GM21825 (cell line): ENCODE data around the gene EFCAB14.
"Not testable (repeated sequence)": the region's sequence is repeated elsewhere in the genome, so short reads cannot be mapped to it uniquely, and the experiment has no call there.

ENCODE experiments used
- ATAC-seq: cut with Tn5 transposase; IDR thresholded peaks from one replicate; pipeline ENCODE4 v1.9.1; 2021; ENCODE audit warnings: mild to moderate bottlenecking, moderate library complexity; ENCODE audit not compliant: unreplicated experiment

EFCAB14 gene

GRCh38 chr1:46657775-46658174, 61.1 kb downstream of the EFCAB14 start:
- no peak for ATAC-seq

- no peak for ATAC-seq
Measured at GRCh38 chr1:46656643-46657042, 62.3 kb downstream of the EFCAB14 start.

- ATAC-seq, result no peak
Measured at GRCh38 chr1:46655848-46656247, 63.1 kb downstream of the EFCAB14 start.

GRCh38 chr1:46654698-46655097, 64.2 kb downstream of the EFCAB14 start:
- ATAC-seq, result not testable (repeated sequence)

- no peak for ATAC-seq
Measured at GRCh38 chr1:46654012-46654411, 64.9 kb downstream of the EFCAB14 start.

GRCh38 chr1:46653405-46653958, 65.4 kb downstream of the EFCAB14 start:
- ATAC-seq, result no peak

- no peak for ATAC-seq
Measured at GRCh38 chr1:46652321-46653100, 66.4 kb downstream of the EFCAB14 start.

GRCh38 chr1:46651152-46651551, 67.8 kb downstream of the EFCAB14 start:
- ATAC-seq, result not testable (repeated sequence)

GRCh38 chr1:46650491-46650890, 68.4 kb downstream of the EFCAB14 start:
- no peak for ATAC-seq

- ATAC-seq, result no peak
Measured at GRCh38 chr1:46649764-46650163, 69.2 kb downstream of the EFCAB14 start.

- ATAC-seq, result no peak
Measured at GRCh38 chr1:46647611-46648010, 71.3 kb downstream of the EFCAB14 start.

- no peak for ATAC-seq
Measured at GRCh38 chr1:46646844-46647243, 72.1 kb downstream of the EFCAB14 start.

GRCh38 chr1:46646331-46646730, 72.6 kb downstream of the EFCAB14 start:
- ATAC-seq, result no peak

GRCh38 chr1:46645815-46646214, 73.1 kb downstream of the EFCAB14 start:
- ATAC-seq, result no peak

GRCh38 chr1:46643368-46643775, 75.5 kb downstream of the EFCAB14 start:
- ATAC-seq, result no peak

GRCh38 chr1:46642115-46642680, 76.7 kb downstream of the EFCAB14 start:
- no peak for ATAC-seq

GRCh38 chr1:46639547-46639946, 79.4 kb downstream of the EFCAB14 start:
- ATAC-seq, result no peak

GRCh38 chr1:46638921-46639320, 80.0 kb downstream of the EFCAB14 start:
- ATAC-seq, result no peak

- no peak for ATAC-seq
Measured at GRCh38 chr1:46637444-46638083, 81.3 kb downstream of the EFCAB14 start.

- ATAC-seq, result no peak
Measured at GRCh38 chr1:46635205-46635604, 83.7 kb downstream of the EFCAB14 start.

GRCh38 chr1:46630719-46631118, 88.2 kb downstream of the EFCAB14 start:
- no peak for ATAC-seq
